Liver (tissue), 2 donors: ENCODE measurements around the gene WDR27.

ENCODE experiments used
- RXRA ChIP-seq, 2 donors: IDR thresholded peaks; 2 replicates each; pipeline ENCODE4 v1.6.1; 2017 to 2018; ENCODE audit warnings: antibody characterized with exemption in 2 of 2, mild to moderate bottlenecking in 1 of 2
- YY1 ChIP-seq: IDR thresholded peaks from 2 replicates; pipeline ENCODE4 v1.6.1; 2016; ENCODE audit warnings: antibody characterized with exemption, mild to moderate bottlenecking
- donor health status: healthy.

GRCh38 chr6:169420912-169421543 is 280.8 kb downstream of the WDR27 start:
- TF ChIP-seq RXRA (IDR thresholded peaks at IDR 0.05): peak; percentile 11 to 65
- TF ChIP-seq YY1: no peak
